DMS79 treated with DMSO at 0.1 percent for 48 hours (cell line): ENCODE results near the gene SLC35F6.
"Not testable (repeated sequence)": the region's sequence is repeated elsewhere in the genome, so short reads cannot be mapped to it uniquely, and the experiment has no call there.

Experiments used
- DNase-seq: peaks from one replicate; lab custom pipeline; 2025; lab: John Stamatoyannopoulos, UW

Gene SLC35F6

DNA sequence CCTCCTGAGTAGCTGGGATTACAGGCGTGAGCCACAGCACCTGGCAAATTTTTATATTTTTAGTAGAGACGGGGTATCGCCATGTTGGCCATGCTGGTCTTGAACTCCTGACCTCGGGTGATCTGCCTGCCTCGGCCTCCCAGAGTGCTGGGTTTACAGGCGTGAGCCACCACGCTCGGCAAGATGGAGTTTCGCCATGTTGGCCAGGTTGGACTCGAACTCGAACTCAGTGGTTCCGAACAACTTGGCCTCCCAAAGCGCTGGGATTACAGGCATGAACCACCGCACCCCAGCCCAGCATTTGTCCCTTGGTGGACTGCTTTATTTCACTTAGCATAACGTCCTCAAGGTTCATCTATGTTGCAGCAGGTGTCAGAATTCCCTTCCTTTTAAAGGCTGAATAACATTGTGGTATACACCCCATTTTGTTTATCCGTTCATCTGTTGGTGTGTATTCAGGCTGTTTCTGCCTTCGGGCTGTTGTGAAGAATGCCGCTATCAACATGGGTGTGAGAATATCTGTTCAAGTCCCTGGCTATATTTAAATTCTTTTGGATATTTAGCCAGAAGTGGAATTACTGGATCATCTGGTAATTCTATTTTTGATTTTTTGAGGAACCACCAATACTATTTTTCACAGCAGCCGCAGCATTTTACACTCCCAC, 20.6 kb downstream of the SLC35F6 start:
- no peak for DNase-seq

- peak; percentile 99 for DNase-seq
Measured at GRCh38 chr2:26785431-26786206, 21.5 kb downstream of the SLC35F6 start, which contains the start of gene CENPA. Gene CENPA (plus strand): TSS chr2:26786056. CDS start chr2:26786197, 141 bp downstream.

GRCh38 chr2:26786207-26787028, 22.3 kb downstream of the SLC35F6 start:
- peak; percentile 22 for DNase-seq

- no peak for DNase-seq
Measured at GRCh38 chr2:26792720-26793119, 28.6 kb downstream of the SLC35F6 start.

GRCh38 chr2:26793518-26793917, 29.4 kb downstream of the SLC35F6 start:
- no peak for DNase-seq

GRCh38 chr2:26795135-26795534, 31.1 kb downstream of the SLC35F6 start:
- not testable (repeated sequence) for DNase-seq

- DNase-seq: no peak
Measured at GRCh38 chr2:26801328-26801727, 37.2 kb downstream of the SLC35F6 start.

GRCh38 chr2:26801796-26802195, 37.7 kb downstream of the SLC35F6 start:
- DNase-seq: no peak

DNA sequence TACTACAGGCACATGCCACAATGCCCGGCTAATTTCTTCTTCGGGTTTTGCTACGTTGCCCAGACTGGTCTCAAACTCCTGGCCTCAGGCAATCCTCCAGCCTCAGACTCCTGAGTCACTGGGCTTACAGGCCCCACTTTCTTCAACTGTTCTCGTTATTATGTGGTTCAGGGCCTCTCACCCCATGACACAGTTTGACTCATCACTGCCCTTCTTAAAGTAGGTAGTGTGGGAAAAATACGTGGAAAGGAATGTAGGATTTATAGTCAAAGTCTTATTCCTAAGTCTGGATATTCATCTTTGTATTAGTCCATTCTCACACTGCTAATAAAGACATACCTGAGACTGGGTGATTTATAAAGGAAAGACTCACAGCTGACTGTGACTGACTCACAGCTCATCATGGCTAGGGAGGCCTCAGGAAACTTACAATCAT, 41.2 kb downstream of the SLC35F6 start:
- no peak for DNase-seq

DNA sequence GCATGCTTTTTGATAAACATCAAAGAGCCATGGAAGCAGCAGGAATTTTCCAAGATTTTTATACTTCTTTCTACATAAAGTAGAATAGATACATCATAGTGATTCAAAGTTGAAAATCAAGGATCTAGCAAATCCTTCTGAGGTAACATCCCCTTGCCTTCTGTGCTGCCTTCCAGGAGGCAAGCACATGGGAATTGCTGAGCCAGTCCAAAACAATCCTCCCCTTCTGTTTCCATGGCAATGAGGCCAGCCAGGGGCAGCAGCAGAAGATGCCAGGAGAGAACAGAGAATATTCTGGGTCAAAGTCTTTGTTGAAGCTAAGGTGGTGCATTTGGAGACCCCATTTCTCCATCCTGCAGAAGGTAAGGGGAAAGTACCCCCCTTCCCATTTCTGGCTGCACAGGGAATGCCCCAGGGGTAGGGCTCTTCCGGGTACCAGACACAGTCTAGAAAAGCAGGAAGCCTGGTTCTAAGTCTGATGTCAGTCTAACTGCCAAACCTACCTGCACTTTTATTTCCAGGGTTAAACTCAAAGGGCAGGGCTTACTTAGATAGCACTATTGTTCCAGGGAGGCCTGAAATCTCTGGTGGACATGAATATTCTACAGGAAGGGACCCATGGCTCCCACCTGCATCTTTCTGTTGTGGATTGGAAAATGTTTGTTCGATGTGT, 43.8 kb downstream of the SLC35F6 start:
- DNase-seq: peak; percentile 10

- DNase-seq: no peak
Measured at GRCh38 chr2:26809211-26809610, 45.1 kb downstream of the SLC35F6 start.

DNA sequence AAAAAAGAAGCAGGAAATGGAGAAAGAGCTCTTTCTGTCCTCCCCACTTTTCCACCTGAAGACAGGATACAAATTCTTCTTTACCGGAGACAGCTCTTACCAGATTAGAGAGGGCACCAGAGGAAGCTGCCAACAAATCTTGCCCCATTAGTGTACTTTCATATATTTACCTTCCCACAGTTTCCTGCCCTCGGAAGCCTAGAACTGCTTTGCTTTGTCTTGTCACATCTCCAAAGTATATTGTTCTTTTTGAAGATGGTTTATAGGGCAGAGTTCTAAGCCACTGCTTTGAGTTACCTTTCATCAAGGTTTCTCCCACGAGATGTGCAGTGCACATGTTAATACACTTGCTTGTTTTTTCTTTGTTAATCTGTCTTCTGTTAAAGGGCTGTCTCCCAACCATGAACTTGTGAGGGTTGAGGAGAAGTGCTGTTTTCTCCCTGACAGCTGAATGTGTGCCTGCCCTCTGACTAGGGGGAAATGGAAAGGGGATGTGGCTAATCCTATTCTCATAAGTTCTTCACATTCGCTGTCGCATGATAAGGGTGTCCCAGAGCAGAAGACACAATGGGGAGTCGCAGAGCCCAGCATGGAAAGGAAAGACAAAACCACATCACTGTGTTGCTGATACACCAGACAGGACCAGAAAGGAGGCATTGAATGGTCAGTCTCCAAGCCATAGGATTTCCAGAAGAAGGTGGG, 45.9 kb downstream of the SLC35F6 start:
- DNase-seq: no peak

GRCh38 chr2:26811261-26811660, 47.2 kb downstream of the SLC35F6 start:
- no peak for DNase-seq

DNA sequence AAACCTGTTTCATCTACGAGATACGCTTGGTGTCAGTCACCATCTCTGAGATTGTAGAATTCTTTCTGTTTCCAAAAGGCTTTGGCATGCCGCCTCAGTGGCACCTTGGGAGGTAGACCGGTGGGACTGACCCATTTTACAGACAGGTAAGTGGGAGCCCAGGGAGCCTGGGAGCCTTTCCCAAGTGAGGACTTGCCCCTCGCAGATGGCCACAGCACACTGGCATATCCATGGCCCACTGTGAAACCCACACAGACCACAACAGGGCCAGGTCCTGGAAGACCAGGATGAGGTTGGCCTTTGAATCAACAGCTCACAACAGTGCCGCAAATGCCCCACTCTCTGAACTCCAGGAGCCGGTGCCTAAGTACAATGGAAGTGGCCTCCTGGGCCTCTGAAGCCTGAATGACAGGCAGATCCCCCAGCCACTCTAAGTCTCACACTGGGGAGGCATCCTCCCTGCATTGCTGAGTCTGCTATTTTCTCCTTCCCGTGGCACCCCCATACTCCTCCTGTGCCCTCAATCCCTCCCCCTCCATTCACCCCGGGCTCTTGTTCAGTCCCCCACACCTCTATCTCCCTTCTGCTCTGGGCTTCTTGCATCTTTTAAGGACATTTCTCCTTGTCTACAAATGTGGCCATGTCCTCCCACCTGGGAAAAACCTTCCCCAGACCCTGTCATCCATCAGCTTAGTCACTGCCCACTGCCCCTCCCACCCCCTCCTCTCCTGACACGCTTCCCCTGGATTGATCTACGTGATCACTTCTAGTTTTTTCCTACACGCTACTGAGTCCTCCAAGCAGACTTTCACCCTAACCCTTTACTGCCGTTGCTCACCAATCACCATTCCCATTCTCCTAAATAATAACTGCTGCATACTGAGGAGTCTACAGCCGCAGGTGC, 48.0 kb downstream of the SLC35F6 start:
- DNase-seq: no peak

GRCh38 chr2:26812731-26813130, 48.6 kb downstream of the SLC35F6 start:
- DNase-seq: no peak

- DNase-seq: not testable (repeated sequence)
Measured at GRCh38 chr2:26814072-26814765, 50.1 kb downstream of the SLC35F6 start.

GRCh38 chr2:26816893-26817292, 52.8 kb downstream of the SLC35F6 start:
- no peak for DNase-seq

- no peak for DNase-seq
Measured at GRCh38 chr2:26818255-26818654, 54.2 kb downstream of the SLC35F6 start.

DNA sequence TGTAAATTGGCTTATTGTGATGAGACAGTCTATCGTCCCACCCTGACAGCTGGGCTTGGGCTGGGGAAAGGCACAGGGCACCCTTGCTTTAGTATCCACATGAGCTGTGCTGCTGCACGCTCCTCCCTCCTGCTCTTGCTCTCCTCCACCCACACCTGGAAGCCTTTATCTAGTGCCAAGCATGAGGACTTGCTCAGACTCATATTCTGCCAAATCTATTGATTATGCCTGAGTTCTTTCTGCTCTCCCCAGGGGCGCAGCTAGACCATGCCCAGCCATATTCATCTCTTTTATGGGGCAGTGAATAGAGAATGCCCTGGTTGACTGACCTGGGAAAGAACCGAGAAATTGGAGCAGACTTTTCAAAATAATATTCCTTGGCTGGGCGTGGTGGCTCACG, 54.9 kb downstream of the SLC35F6 start:
- DNase-seq: no peak

GRCh38 chr2:26820932-26821331, 56.8 kb downstream of the SLC35F6 start:
- no peak for DNase-seq
